GM13976 (cell line): ENCODE data around the gene LCN9.

ENCODE experiments used
- DNase-seq: peaks from one replicate; pipeline ENCODE4 v3.0.0; 2012; ENCODE audit warnings: low spot score
- CTCF ChIP-seq: IDR thresholded peaks from 2 replicates; pipeline ENCODE4 v1.5.1; 2012; ENCODE audit warnings: borderline replicate concordance, mild to moderate bottlenecking; ENCODE audit not compliant: insufficient read depth; ENCODE audit errors: extremely low read depth, missing control alignments, control extremely low read depth
- in situ Hi-C: fragments of 300-500 bp; cut with MboI; formaldehyde crosslinking; loops from one replicate; pipeline ENCODE4 v1.12.0; 2022; ENCODE audit warnings: low sequenced_read_pairs, mixed read lengths, inconsistent platforms; ENCODE audit not compliant: unreplicated experiment

The LCN9 gene

DNA sequence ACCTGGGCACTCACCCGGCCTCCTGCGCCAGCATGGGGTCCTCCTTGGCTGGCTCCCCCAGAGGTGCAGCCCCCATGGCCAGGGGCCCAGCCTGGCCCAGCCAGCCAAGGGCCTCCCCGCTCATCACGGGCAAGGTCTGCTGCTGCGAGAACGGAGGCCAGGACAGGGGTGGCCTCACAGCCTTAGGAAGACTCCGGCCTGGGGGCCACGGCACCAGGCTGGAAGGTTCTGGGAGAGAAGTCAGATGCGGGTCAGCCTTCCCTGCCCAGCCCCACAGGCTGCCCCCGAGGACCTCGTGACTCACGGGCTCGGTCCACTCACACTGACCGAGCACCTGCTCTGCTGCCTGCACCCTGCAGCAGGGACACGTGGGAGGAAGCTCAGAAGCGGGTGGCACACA lies 31.9 kb downstream of the LCN9 start:
- no peak for DNase-seq
- no peak for TF ChIP-seq CTCF
- in situ Hi-C loops: no loop called here

DNA sequence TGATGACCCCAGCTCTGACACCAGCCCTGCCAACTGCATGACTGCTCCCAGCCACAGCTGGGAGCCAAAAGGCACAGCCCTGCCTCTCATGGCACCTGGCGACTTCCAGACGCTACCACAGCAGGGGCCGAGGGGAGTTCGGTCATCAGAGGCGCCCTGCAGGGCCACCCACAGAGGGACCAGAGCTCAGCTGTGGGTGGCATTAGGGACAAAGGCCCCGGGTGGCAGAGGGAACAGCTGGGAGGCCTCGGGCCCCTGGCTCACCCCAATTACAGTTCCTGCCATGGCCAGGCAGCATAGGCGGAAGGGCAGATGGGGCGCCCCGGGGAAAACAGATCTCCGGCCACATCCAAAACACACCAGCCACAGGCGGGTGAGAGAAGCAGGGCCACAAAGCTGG lies 32.5 kb downstream of the LCN9 start:
- in situ Hi-C loops: no loop called here
- no peak for DNase-seq
- TF ChIP-seq CTCF: no peak

- no peak for TF ChIP-seq CTCF
- in situ Hi-C loops: no loop called here
- DNase-seq: no peak
Observed at GRCh38 chr9:135696446-135696845, 33.3 kb downstream of the LCN9 start.

- in situ Hi-C loops: no loop called here
- DNase-seq: no peak
- no peak for TF ChIP-seq CTCF
Observed at GRCh38 chr9:135697226-135697625, 34.1 kb downstream of the LCN9 start.

GRCh38 chr9:135698236-135698635 lies 35.1 kb downstream of the LCN9 start:
- no peak for TF ChIP-seq CTCF
- in situ Hi-C loops: no loop called here
- no peak for DNase-seq

GRCh38 chr9:135698767-135699166 lies 35.7 kb downstream of the LCN9 start:
- no peak for TF ChIP-seq CTCF
- DNase-seq: no peak
- in situ Hi-C loops: no loop called here

GRCh38 chr9:135699440-135699839 lies 36.3 kb downstream of the LCN9 start, which contains the start of gene SOHLH1:
Gene SOHLH1, minus strand, starts transcription at chr9:135699481. Its CDS starts 14 bp downstream, at chr9:135699467.
- in situ Hi-C loops: no loop called here
- TF ChIP-seq CTCF: no peak
- no peak for DNase-seq
